HFFc6 (cell line): ENCODE data around the gene ADAM15. TPM values are rescaled to one million over a fixed set of nuclear protein-coding genes. Genes with fewer than 3 reads are reported as not detected.

ENCODE experiments used
- DNase-seq: peaks from one replicate; pipeline ENCODE4 v3.0.0-alpha.2; 2018
- H3K27ac Mint-ChIP-seq: 2 replicates; pipeline ENCODE4 v1.8.0; 2020; ENCODE audit warnings: mild to moderate bottlenecking, mixed read lengths
- H3K27me3 Mint-ChIP-seq: 2 replicates; pipeline ENCODE4 v1.8.0; 2021; ENCODE audit warnings: mild to moderate bottlenecking, moderate library complexity, mixed read lengths; ENCODE audit not compliant: insufficient read depth
- H3K36me3 Mint-ChIP-seq: 2 replicates; pipeline ENCODE4 v1.8.0; 2021; ENCODE audit warnings: low read depth, mixed read lengths
- H3K4me1 Mint-ChIP-seq: 2 replicates; pipeline ENCODE4 v1.8.0; 2020; ENCODE audit warnings: low read depth, mixed read lengths
- H3K4me3 Mint-ChIP-seq: 2 replicates; pipeline ENCODE4 v1.8.0; 2020; ENCODE audit warnings: mild to moderate bottlenecking, moderate library complexity, mixed read lengths
- H3K9me3 Mint-ChIP-seq: 2 replicates; pipeline ENCODE4 v1.8.0; 2020; ENCODE audit warnings: mild to moderate bottlenecking, mixed read lengths
- CTCF ChIP-seq: fragments of 200-600 bp; sonication (generic); IDR thresholded peaks from 2 replicates; pipeline ENCODE4 v1.5.0; 2021; ENCODE audit warnings: antibody characterized with exemption, mild to moderate bottlenecking
- total RNA-seq, 6 experiments: library from RNA; stranded (reverse); fragmentation: NEBNext Ultra II Directional; extraction: Animal tissue kit (Norgen Biotek cat#: 25700); gene quantifications; 2 replicates in 1 of 6; 3 replicates in 5 of 6; pipeline ENCODE4 v1.2.3, GENCODE V29; 2021

ADAM15 gene
- total RNA-seq, 6 experiments from 2014 or later, result 51.1 to 66.9 (median 63.7) TPM

GRCh38 chr1:155079210-155079486 lies 28.0 kb downstream of the ADAM15 start:
- no peak for TF ChIP-seq CTCF
- Mint-ChIP-seq H3K27me3 (peaks cover 52% of the 10 kb centered on the region), H3K36me3 (no peaks in the 10 kb centered on the region), H3K9me3 (no peaks in the 10 kb centered on the region), H3K4me3 (peak overlapping the region; percentile 71), H3K4me1 (peaks cover 19% of the 10 kb centered on the region), H3K27ac (no peak overlapping the region)
- no peak for DNase-seq

GRCh38 chr1:155079487-155080311 lies 28.6 kb downstream of the ADAM15 start:
- H3K36me3 Mint-ChIP-seq, result no peaks in the 10 kb centered on the region
- H3K27ac Mint-ChIP-seq, result no peak overlapping the region; the same call in 1 of the 2 replicates
- no peaks in the 10 kb centered on the region for H3K9me3 Mint-ChIP-seq
- H3K4me1 Mint-ChIP-seq, result peaks cover 24% of the 10 kb centered on the region
- TF ChIP-seq CTCF, result no peak
- H3K4me3 Mint-ChIP-seq, result peak overlapping the region; percentile 71
- DNase-seq, result no peak
- H3K27me3 Mint-ChIP-seq, result peaks cover 47% of the 10 kb centered on the region

GRCh38 chr1:155080312-155081228 lies 29.5 kb downstream of the ADAM15 start:
- H3K9me3 Mint-ChIP-seq, result no peaks in the 10 kb centered on the region
- TF ChIP-seq CTCF, result no peak
- DNase-seq, result no peak
- no peaks in the 10 kb centered on the region for H3K36me3 Mint-ChIP-seq
- H3K27me3 Mint-ChIP-seq, result peaks cover 40% of the 10 kb centered on the region
- H3K4me3 Mint-ChIP-seq, result no peak overlapping the region
- peaks cover 28% of the 10 kb centered on the region for H3K4me1 Mint-ChIP-seq
- H3K27ac Mint-ChIP-seq, result no peak overlapping the region

GRCh38 chr1:155081472-155082300 lies 30.6 kb downstream of the ADAM15 start:
- Mint-ChIP-seq H3K36me3 (no peaks in the 10 kb centered on the region), H3K4me3 (peak overlapping the region; percentile 35), H3K9me3 (no peaks in the 10 kb centered on the region), H3K4me1 (peaks cover 29% of the 10 kb centered on the region), H3K27me3 (peaks cover 39% of the 10 kb centered on the region), H3K27ac (peak overlapping the region; percentile 9)
- no peak for DNase-seq
- TF ChIP-seq CTCF, result no peak

GRCh38 chr1:155082301-155083051 lies 31.4 kb downstream of the ADAM15 start:
- no peak for TF ChIP-seq CTCF
- no peaks in the 10 kb centered on the region for H3K9me3 Mint-ChIP-seq
- no peak overlapping the region for H3K4me3 Mint-ChIP-seq
- peaks cover 39% of the 10 kb centered on the region for H3K27me3 Mint-ChIP-seq
- peaks cover 29% of the 10 kb centered on the region for H3K4me1 Mint-ChIP-seq
- DNase-seq, result no peak
- H3K36me3 Mint-ChIP-seq, result no peaks in the 10 kb centered on the region
- no peak overlapping the region for H3K27ac Mint-ChIP-seq
